SK-N-SH treated with all-trans-retinoic acid at 6 μM for 48 hours (cell line): ENCODE data around the gene STIP1.

Experiments used
- ATAC-seq: fragments of 200-7000 bp; cut with Tn5 transposase; 3 replicates; pipeline ENCODE4 v1.9.1; 2020; ENCODE audit warnings: mild to moderate bottlenecking, moderate library complexity
- BACH2 ChIP-seq: fragments of 250-450 bp; sonication (Bioruptor Pico); IDR thresholded peaks from 2 replicates; pipeline ENCODE4 v1.9.0; 2021; ENCODE audit warnings: mild to moderate bottlenecking, borderline replicate concordance
- CREB5 ChIP-seq: fragments of 250-450 bp; sonication (Bioruptor Pico); IDR thresholded peaks from 2 replicates; pipeline ENCODE4 v1.5.1; 2020; ENCODE audit warnings: low read depth, mild to moderate bottlenecking, moderate library complexity
- CSDC2 ChIP-seq: fragments of 250-450 bp; sonication (Bioruptor Pico); IDR thresholded peaks from 2 replicates; pipeline ENCODE4 v1.5.0; 2020; ENCODE audit warnings: mild to moderate bottlenecking, moderate library complexity
- CSRNP3 ChIP-seq: fragments of 250-450 bp; sonication (Bioruptor Pico); IDR thresholded peaks from 2 replicates; pipeline ENCODE4 v1.5.1; 2021; ENCODE audit warnings: mild to moderate bottlenecking, moderate library complexity
- ESRRG ChIP-seq: fragments of 250-450 bp; sonication (Bioruptor Pico); IDR thresholded peaks from 2 replicates; pipeline ENCODE4 v1.6.1; 2021; ENCODE audit warnings: mild to moderate bottlenecking
- GLIS3 ChIP-seq: fragments of 250-450 bp; sonication (Bioruptor Pico); IDR thresholded peaks from 2 replicates; pipeline ENCODE4 v1.5.0; 2020; ENCODE audit warnings: mild to moderate bottlenecking, moderate library complexity
- ISL1 ChIP-seq: fragments of 250-450 bp; sonication (Bioruptor Pico); IDR thresholded peaks from 2 replicates; pipeline ENCODE4 v2.1.2; 2022; ENCODE audit warnings: mild to moderate bottlenecking, moderate library complexity
- OSR1 ChIP-seq: fragments of 250-450 bp; sonication (Bioruptor Pico); IDR thresholded peaks from 2 replicates; pipeline ENCODE4 v1.8.0; 2022; ENCODE audit warnings: moderate library complexity, mild to moderate bottlenecking, inconsistent platforms
- PATZ1 ChIP-seq: fragments of 250-450 bp; sonication (Bioruptor Pico); IDR thresholded peaks from 2 replicates; pipeline ENCODE4 v1.8.0; 2020; ENCODE audit warnings: mild to moderate bottlenecking, moderate library complexity, borderline replicate concordance
- POU6F1 ChIP-seq: fragments of 250-450 bp; sonication (Bioruptor Pico); IDR thresholded peaks from 2 replicates; pipeline ENCODE4 v1.8.0; 2021; ENCODE audit warnings: low read depth, mild to moderate bottlenecking, moderate library complexity, borderline replicate concordance
- PPARA ChIP-seq: fragments of 250-450 bp; sonication (Bioruptor Pico); IDR thresholded peaks from 2 replicates; pipeline ENCODE4 v1.5.0; 2020; ENCODE audit warnings: mild to moderate bottlenecking, borderline replicate concordance
- RARB ChIP-seq: fragments of 250-450 bp; sonication (Bioruptor Pico); IDR thresholded peaks from 2 replicates; pipeline ENCODE4 v1.8.0; 2021; ENCODE audit warnings: mild to moderate bottlenecking, moderate library complexity
- SNAI2 ChIP-seq: fragments of 250-450 bp; sonication (Bioruptor Pico); IDR thresholded peaks from 2 replicates; pipeline ENCODE4 v1.5.0; 2020; ENCODE audit warnings: mild to moderate bottlenecking, moderate library complexity
- TCF4 ChIP-seq: fragments of 250-450 bp; sonication (Bioruptor Pico); IDR thresholded peaks from 2 replicates; pipeline ENCODE4 v1.8.0; 2021; ENCODE audit warnings: mild to moderate bottlenecking, moderate library complexity, borderline replicate concordance
- TOX ChIP-seq: fragments of 250-450 bp; sonication (Bioruptor Pico); IDR thresholded peaks from 2 replicates; pipeline ENCODE4 v1.8.0; 2021; ENCODE audit warnings: mild to moderate bottlenecking, moderate library complexity, borderline replicate concordance
- TSHZ2 ChIP-seq: fragments of 250-450 bp; sonication (Bioruptor Pico); IDR thresholded peaks from 2 replicates; pipeline ENCODE4 v1.5.0; 2020; ENCODE audit warnings: mild to moderate bottlenecking, moderate library complexity
- ZFP3 ChIP-seq: fragments of 250-450 bp; sonication (Bioruptor Pico); IDR thresholded peaks from 2 replicates; pipeline ENCODE4 v1.5.0; 2020; ENCODE audit warnings: mild to moderate bottlenecking, moderate library complexity
- ZFP30 ChIP-seq: fragments of 450-650 bp; formaldehyde crosslinking; IDR thresholded peaks from 2 replicates; pipeline ENCODE4 v1.5.0; 2022; ENCODE audit warnings: mild to moderate bottlenecking, moderate library complexity
- ZNF565 ChIP-seq: fragments of 450-650 bp; formaldehyde crosslinking; conservative IDR thresholded peaks from 2 replicates; pipeline ENCODE4 v1.5.0; 2020; ENCODE audit warnings: low read depth, mild to moderate bottlenecking, moderate library complexity
- ZNF70 ChIP-seq: fragments of 450-650 bp; formaldehyde crosslinking; IDR thresholded peaks from 2 replicates; pipeline ENCODE4 v1.5.0; 2020; ENCODE audit warnings: mild to moderate bottlenecking, moderate library complexity
- ZNF8 ChIP-seq: fragments of 450-650 bp; formaldehyde crosslinking; IDR thresholded peaks from 2 replicates; pipeline ENCODE4 v1.5.0; 2020; ENCODE audit warnings: mild to moderate bottlenecking, moderate library complexity

STIP1 gene

GRCh38 chr11:64235437-64236161 lies 49.6 kb downstream of the STIP1 start:
- no peak for TF ChIP-seq ZFP30
- TF ChIP-seq PPARA (CRISPR knock-in tag), result no peak
- TF ChIP-seq ZNF8 (CRISPR knock-in tag), result no peak
- no peak for TF ChIP-seq CREB5 (CRISPR knock-in tag)
- TF ChIP-seq ESRRG, result no peak
- TF ChIP-seq ZFP3 (CRISPR knock-in tag), result no peak
- TF ChIP-seq, all 23 proteins: peak for 0
- no peak for ATAC-seq

GRCh38 chr11:64237484-64237951 lies 51.5 kb downstream of the STIP1 start:
- no peak for ATAC-seq
- TF ChIP-seq RARB (CRISPR knock-in tag) (no peak), ZFP3 (CRISPR knock-in tag) (no peak), SNAI2 (CRISPR knock-in tag) (no peak), BACH2 (no peak), PPARA (CRISPR knock-in tag) (no peak), ISL1 (no peak), TOX (CRISPR knock-in tag) (no peak), PATZ1 (CRISPR knock-in tag) (no peak), ESRRG (no peak), CSRNP3 (CRISPR knock-in tag) (no peak), GLIS3 (CRISPR knock-in tag) (no peak), OSR1 (CRISPR knock-in tag) (no peak), ZNF565 (no peak), TSHZ2 (CRISPR knock-in tag) (no peak), TCF4 (CRISPR knock-in tag) (no peak), CREB5 (CRISPR knock-in tag) (no peak), ZNF70 (no peak), CSDC2 (CRISPR knock-in tag) (no peak)

- TF ChIP-seq POU6F1 (CRISPR knock-in tag) (no peak), ESRRG (no peak), ZNF70 (no peak), RARB (CRISPR knock-in tag) (no peak), CSRNP3 (CRISPR knock-in tag) (no peak), SNAI2 (CRISPR knock-in tag) (no peak), TSHZ2 (CRISPR knock-in tag) (no peak), OSR1 (CRISPR knock-in tag) (no peak), CSDC2 (CRISPR knock-in tag) (no peak)
- ATAC-seq, result no peak
Observed at GRCh38 chr11:64238076-64238475, 52.1 kb downstream of the STIP1 start.
